HCT116 (cell line): Measurements from ENCODE around the gene IRF3.

Experiments
- CBX3 ChIP-seq: IDR thresholded peaks from 2 replicates; pipeline ENCODE4 v1.6.1; 2012; ENCODE audit warnings: low read depth
- CEBPB ChIP-seq: IDR thresholded peaks from 2 replicates; pipeline ENCODE4 v1.6.1; 2012; ENCODE audit warnings: low read depth
- EGR1 ChIP-seq: IDR thresholded peaks from 2 replicates; pipeline ENCODE4 v1.6.1; 2012; ENCODE audit warnings: low read depth
- EZH2 ChIP-seq: fragments of 200-600 bp; sonication (generic); IDR thresholded peaks from 2 replicates; pipeline ENCODE4 v1.6.1; 2017; ENCODE audit warnings: antibody characterized with exemption, mixed run types
- EZH2phosphoT487 ChIP-seq: fragments of 200-600 bp; IDR thresholded peaks from 2 replicates; pipeline ENCODE4 v1.6.1; 2018; ENCODE audit warnings: antibody characterized with exemption, borderline replicate concordance
- JUND ChIP-seq: IDR thresholded peaks from 2 replicates; pipeline ENCODE4 v1.6.1; 2012
- POLR2A ChIP-seq: IDR thresholded peaks from 2 replicates; pipeline ENCODE4 v1.7.0; 2011; ENCODE audit warnings: borderline replicate concordance; ENCODE audit not compliant: insufficient read depth, insufficient read length; ENCODE audit errors: extremely low read depth
- POLR2AphosphoS5 ChIP-seq: IDR thresholded peaks from 2 replicates; pipeline ENCODE4 v1.6.1; 2011; ENCODE audit warnings: mild to moderate bottlenecking, low read depth, low read length, moderate library complexity
- YY1 ChIP-seq: IDR thresholded peaks from 2 replicates; pipeline ENCODE4 v1.6.1; 2011; ENCODE audit warnings: low read length, low read depth, moderate library complexity, mild to moderate bottlenecking; ENCODE audit not compliant: insufficient replicate concordance; ENCODE audit errors: extremely low read depth
- ZFX ChIP-seq: fragments of 450-650 bp; IDR thresholded peaks from 2 replicates; pipeline ENCODE4 v1.6.1; 2017
- TF ChIP-seq, protein P1 (sequence below), 3 experiments: fragments of 200-600 bp in 1 of 3; sonication (generic) in 1 of 3; IDR thresholded peaks in 2 of 3; conservative IDR thresholded peaks in 1 of 3; 2 replicates each; pipeline ENCODE4 v1.5.1; 2012 to 2017; ENCODE audit warnings: low read depth in 2 of 3, low read length in 2 of 3, antibody characterized with exemption in 1 of 3, borderline replicate concordance in 1 of 3, control low read depth in 1 of 3, mild to moderate bottlenecking in 1 of 3, mixed read lengths in 1 of 3, mixed run types in 1 of 3, moderate library complexity in 1 of 3; ENCODE audit not compliant: insufficient read depth in 1 of 3
- TF ChIP-seq, protein P2 (sequence below): IDR thresholded peaks from 2 replicates; pipeline ENCODE4 v1.6.1; 2012

DNA sequence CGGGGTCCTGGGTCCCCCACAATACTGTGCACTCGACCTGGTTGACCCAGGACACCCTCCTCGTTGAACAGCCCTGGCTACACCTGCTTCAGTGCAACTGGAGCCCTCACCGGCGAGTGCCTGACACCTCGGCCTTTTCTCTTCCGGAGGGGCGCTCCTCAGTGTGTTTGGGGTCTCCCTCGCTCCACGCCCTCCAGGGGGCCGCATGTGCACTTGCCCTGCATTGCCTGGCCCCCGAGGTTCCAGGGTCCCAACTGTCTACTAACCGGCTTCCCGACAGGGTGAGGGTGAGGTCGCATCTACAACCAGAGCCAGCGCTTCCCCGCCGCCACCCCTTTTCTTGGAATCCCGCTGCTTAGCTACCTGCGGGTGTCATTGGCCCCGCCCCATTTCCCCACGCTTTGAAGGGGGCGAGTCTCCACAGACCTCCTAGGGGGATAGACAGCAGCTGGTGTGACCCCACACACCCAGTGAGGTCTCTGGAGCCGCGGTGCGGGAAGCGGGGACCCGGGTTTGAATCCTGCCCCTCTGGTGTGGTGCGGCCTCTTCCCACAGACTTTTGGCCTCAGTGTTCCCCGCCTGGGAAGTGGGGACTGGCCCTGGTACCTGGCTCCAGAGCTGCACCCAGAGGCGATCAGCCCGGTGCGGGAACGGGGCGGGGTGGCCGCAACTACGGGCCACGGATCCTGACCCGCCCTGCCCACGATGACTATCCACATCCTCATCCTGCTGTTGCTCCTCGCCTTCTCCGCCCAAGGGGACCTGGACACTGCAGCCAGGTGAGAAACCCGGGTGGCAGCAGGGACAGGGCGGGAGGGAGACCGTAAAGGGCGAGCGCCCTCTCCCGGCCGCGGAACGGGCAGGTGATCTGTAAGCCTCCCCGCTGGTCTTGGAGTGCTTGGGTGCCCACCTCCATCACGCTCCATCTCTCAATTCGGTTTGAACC lies 23.7 kb upstream of the IRF3 start, which contains the start of gene ADM5:
- no peak for TF ChIP-seq EGR1
- no peak for TF ChIP-seq CBX3
- TF ChIP-seq, protein P1, sequence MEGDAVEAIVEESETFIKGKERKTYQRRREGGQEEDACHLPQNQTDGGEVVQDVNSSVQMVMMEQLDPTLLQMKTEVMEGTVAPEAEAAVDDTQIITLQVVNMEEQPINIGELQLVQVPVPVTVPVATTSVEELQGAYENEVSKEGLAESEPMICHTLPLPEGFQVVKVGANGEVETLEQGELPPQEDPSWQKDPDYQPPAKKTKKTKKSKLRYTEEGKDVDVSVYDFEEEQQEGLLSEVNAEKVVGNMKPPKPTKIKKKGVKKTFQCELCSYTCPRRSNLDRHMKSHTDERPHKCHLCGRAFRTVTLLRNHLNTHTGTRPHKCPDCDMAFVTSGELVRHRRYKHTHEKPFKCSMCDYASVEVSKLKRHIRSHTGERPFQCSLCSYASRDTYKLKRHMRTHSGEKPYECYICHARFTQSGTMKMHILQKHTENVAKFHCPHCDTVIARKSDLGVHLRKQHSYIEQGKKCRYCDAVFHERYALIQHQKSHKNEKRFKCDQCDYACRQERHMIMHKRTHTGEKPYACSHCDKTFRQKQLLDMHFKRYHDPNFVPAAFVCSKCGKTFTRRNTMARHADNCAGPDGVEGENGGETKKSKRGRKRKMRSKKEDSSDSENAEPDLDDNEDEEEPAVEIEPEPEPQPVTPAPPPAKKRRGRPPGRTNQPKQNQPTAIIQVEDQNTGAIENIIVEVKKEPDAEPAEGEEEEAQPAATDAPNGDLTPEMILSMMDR (IDR thresholded peaks at IDR 0.05 in 2 of 3, conservative IDR thresholded peaks at IDR 0.05 in 1 of 3; ENCODE audit: borderline replicate concordance in 1 of 3, insufficient read depth in 1 of 3, low read depth in 2 of 3, low read length in 2 of 3), result peak; percentile 15 to 56 (median 44); a peak in 4 of 6 replicates
- no peak for TF ChIP-seq ZFX
- peak; percentile 12; the same call in 1 of the 2 replicates for TF ChIP-seq POLR2AphosphoS5
- no peak for TF ChIP-seq EZH2
- no peak for TF ChIP-seq POLR2A
- TF ChIP-seq CEBPB, result no peak
- no peak for TF ChIP-seq JUND
- TF ChIP-seq EZH2phosphoT487, result no peak
- no peak for TF ChIP-seq YY1
- TF ChIP-seq, protein P2, sequence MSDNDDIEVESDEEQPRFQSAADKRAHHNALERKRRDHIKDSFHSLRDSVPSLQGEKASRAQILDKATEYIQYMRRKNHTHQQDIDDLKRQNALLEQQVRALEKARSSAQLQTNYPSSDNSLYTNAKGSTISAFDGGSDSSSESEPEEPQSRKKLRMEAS, result no peak
